GM13977 (cell line): Measurements from ENCODE around the gene HMGCS2.
"Not testable (repeated sequence)": the region's sequence is repeated elsewhere in the genome, so short reads cannot be mapped to it uniquely, and the experiment has no call there.

ENCODE experiments used
- DNase-seq: peaks from one replicate; pipeline ENCODE4 v3.0.0; 2012; ENCODE audit warnings: low spot score
- in situ Hi-C: fragments of 300-500 bp; cut with MboI; formaldehyde crosslinking; loops from one replicate; pipeline ENCODE4 v1.12.0; 2022; ENCODE audit warnings: low sequenced_read_pairs, low pct_unique_long_range_greater_than_20kb, mixed read lengths, inconsistent platforms; ENCODE audit not compliant: unreplicated experiment
- TF ChIP-seq, protein P1 (sequence below): IDR thresholded peaks from 2 replicates; pipeline ENCODE4 v1.5.1; 2012; ENCODE audit warnings: mild to moderate bottlenecking, control low read depth; ENCODE audit not compliant: insufficient read depth; ENCODE audit errors: extremely low read depth, missing control alignments

Gene HMGCS2

DNA sequence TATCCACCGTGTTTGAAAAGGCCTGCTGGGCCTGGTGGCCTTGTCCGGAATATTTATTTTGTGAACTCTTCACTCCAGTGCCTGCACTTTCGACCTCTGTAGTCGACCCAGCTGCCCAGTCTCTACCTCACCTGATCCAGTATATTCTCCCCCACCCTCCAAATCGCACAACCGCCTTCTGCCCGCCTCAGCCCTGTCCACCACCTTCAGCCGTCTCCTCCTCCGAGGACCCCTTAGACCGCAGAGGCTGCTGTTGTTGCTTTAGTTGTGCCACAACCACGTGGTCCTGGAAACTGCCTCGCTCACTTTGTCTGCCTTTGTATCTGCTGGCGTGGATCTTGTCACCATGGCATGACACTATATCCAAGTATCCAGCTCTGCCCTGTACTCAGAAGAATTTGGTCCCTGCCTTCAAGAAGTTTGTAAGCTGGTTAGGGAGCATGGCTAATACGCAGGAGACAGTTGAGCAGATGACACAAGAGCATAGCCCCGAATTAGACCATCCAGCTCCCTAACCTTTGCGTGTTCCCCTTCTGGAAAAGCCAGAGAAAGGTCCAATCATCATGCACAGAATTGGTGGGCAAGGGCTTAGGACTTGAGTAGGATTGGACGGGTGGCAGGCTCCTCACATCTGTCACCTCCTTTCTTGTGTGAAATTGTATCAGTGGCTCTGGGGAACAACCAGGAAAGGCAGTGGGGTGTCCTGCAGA lies 55.5 kb downstream of the HMGCS2 start:
- in situ Hi-C loops = no loop called here
- DNase-seq = no peak
- TF ChIP-seq, protein P1, sequence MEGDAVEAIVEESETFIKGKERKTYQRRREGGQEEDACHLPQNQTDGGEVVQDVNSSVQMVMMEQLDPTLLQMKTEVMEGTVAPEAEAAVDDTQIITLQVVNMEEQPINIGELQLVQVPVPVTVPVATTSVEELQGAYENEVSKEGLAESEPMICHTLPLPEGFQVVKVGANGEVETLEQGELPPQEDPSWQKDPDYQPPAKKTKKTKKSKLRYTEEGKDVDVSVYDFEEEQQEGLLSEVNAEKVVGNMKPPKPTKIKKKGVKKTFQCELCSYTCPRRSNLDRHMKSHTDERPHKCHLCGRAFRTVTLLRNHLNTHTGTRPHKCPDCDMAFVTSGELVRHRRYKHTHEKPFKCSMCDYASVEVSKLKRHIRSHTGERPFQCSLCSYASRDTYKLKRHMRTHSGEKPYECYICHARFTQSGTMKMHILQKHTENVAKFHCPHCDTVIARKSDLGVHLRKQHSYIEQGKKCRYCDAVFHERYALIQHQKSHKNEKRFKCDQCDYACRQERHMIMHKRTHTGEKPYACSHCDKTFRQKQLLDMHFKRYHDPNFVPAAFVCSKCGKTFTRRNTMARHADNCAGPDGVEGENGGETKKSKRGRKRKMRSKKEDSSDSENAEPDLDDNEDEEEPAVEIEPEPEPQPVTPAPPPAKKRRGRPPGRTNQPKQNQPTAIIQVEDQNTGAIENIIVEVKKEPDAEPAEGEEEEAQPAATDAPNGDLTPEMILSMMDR = no peak

DNA sequence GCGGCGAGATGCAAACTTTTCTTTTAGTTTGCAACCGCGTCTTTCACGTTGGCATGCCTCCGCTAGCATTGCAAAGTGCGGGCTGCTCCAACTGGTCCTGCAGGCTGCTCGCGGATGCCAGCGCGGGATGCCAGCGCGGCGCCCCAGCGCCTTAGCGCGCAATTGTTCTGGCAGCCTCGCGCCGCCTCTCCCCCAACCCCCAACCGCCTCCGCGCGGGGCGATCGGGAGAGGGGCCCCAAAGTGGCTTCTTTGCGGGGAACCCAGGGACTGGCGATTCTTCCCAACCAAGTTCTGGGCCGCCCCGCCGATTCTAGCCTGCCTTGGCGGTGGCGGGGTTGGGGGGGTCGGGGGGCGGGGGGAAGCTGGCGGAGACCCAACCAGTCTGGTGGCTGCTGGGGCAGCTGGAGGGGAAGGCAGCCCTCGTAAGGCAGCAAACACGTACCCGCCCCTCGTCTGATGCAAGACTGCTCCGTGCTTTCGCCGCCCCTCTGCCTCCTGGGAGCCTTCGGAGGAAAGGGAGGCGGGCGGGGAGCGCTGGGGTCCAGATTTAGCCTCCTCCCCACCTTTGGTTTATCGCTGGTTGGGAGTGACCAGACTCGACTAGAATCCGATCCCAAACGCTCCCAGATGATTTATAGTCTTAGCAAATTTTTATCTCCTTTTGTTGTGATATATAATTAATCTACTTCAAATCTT lies 56.2 kb downstream of the HMGCS2 start:
- DNase-seq = peak; percentile 47
- in situ Hi-C loops = no loop called here
- TF ChIP-seq, protein P1 = no peak

DNA sequence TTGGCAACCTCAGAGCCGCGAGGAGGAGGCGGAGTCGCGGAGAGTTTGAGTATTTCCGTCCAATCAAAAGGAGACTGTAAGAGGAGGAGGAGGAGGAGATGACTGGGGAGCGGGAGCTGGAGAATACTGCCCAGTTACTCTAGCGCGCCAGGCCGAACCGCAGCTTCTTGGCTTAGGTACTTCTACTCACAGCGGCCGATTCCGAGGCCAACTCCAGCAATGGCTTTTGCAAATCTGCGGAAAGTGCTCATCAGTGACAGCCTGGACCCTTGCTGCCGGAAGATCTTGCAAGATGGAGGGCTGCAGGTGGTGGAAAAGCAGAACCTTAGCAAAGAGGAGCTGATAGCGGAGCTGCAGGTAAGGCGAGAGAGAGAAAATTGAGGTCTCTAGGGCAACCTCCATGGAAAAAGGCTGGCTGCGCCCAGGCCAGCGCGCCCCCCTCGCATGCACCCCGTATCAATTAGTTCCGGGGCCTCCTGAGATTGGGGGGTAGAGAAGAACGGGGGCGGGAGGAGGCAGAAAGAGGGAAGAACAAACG lies 56.8 kb downstream of the HMGCS2 start, which contains the start of gene PHGDH:
Gene PHGDH (plus strand): TSS at position 131 of the 538 bp plus-strand sequence. CDS start 89 bp downstream, at position 220.
- peak; percentile 74 for DNase-seq
- in situ Hi-C loops = no loop called here
- TF ChIP-seq, protein P1 = no peak

DNA sequence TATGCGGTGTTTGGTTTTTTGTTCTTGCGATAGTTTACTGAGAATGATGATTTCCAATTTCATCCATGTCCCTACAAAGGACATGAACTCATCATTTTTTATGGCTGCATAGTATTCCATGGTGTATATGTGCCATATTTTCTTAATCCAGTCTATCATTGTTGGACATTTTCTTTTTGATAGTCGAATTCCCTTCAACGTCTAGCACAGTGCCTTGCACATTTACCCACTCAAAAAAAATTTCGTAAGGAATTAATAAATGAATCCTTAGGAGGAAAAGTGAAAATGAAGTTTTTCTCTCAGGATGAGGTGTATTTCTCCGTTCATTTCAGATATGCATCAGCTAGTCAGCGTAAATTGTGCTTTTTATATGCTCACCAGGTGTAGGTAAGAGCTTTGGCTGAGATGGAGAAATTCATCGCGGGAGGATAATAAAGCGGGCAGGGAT lies 57.3 kb downstream of the HMGCS2 start:
- in situ Hi-C loops, DNase-seq: not testable (repeated sequence)

DNA sequence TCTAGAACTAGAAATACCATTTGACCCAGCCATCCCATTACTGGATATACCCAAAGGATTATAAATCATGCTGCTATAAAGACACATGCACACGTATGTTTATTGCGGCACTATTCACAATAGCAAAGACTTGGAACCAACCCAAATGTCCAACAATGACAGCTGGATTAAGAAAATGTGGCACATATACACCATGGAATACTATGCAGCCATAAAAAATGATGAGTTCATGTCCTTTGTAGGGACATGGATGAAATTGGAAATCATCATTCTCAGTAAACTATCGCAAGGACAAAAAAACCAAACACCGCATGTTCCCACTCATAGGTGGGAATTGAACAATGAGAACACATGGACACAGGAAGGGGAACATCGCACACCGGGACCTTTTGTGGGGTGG lies 62.1 kb downstream of the HMGCS2 start:
- DNase-seq, in situ Hi-C loops: not testable (repeated sequence)

DNA sequence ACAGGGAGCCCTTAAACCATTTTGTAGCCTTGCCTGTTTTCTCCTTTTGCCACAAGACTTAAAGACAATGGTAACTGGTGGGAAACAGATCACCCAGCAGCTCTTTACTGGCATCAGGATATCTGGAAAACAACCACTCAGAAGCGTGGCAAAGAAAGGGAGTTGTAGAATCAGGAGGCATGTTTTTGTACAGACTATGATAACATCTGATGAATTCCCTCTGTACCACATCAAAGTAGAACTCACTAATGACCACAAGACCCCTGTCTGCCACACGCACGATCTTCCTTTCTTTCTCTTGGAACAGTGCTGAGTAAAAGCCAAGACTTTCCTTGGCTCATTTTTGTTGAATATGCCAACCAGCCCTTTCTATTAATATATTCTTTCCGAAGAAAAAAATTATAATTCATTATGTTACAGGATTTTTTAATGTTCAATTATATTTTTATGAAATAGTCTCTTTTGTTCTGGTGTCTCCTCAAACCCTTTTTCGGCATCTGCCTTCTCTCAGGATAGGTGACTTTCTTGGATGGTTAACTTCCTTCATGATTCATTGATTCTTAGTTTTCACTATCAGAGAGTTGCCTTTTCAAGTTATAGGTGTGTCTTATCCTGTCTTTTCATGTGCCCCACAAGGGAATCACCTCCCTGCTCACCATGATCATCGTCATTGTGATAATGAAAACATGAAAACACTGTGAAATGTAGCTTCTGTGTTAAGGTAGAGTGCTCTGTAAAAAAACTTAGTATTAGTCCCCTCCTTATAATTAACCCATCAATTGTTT lies 64.8 kb downstream of the HMGCS2 start:
- TF ChIP-seq, protein P1 = no peak
- in situ Hi-C loops = no loop called here
- no peak for DNase-seq

DNA sequence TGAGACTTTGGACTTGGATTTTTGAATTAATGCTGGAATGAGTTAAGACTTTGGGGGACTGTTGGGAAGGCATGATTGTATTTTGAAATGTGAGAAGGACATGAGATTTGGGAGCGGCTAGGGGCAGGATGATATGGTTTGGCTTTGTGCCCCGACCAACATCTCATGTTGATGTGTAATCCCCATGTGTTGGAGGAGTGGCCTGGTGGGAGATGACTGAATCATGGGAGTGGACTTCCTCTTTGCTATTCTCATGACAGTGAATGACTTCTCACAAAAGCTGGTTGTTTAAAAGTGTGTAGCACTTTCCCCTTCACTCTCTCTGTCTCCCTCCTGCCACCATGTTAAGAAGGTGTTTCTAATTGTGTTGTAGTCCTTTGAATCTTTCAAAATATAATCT lies 66.3 kb downstream of the HMGCS2 start:
- TF ChIP-seq, protein P1 = no peak
- no peak for DNase-seq
- in situ Hi-C loops = no loop called here
